HUES48 (cell line): ENCODE measurements around the gene ZNF783.
A peak's percentile ranks its signal among the peaks of the same experiment; 100 is the strongest.

Experiments
- H3K27ac ChIP-seq: one replicate; pipeline ENCODE4 v1.7.0; 2013; ENCODE audit warnings: low read depth, low read length, inconsistent platforms
- H3K27me3 ChIP-seq: 2 replicates; pipeline ENCODE4 v1.6.1; 2013; ENCODE audit warnings: mild to moderate bottlenecking, low read length; ENCODE audit not compliant: control insufficient read depth, insufficient read depth
- H3K36me3 ChIP-seq: 2 replicates; pipeline ENCODE4 v1.6.1; 2013; ENCODE audit warnings: low read length; ENCODE audit not compliant: control insufficient read depth, insufficient read depth
- H3K4me1 ChIP-seq: 2 replicates; pipeline ENCODE4 v1.6.1; 2013; ENCODE audit warnings: mild to moderate bottlenecking, low read length; ENCODE audit not compliant: control insufficient read depth, insufficient read depth
- H3K4me3 ChIP-seq: 2 replicates; pipeline ENCODE4 v1.5.1; 2013; ENCODE audit warnings: mild to moderate bottlenecking, low read depth, low read length
- H3K9ac ChIP-seq: 2 replicates; pipeline ENCODE4 v1.6.1; 2013; ENCODE audit warnings: mild to moderate bottlenecking, low read depth, low read length, moderate library complexity
- H3K9me3 ChIP-seq: 2 replicates; pipeline ENCODE4 v1.6.1; 2013; ENCODE audit warnings: low read length; ENCODE audit not compliant: control insufficient read depth, insufficient read depth

The ZNF783 gene

GRCh38 chr7:149261829-149262617, at the start of gene ZNF783:
Gene ZNF783, plus strand, starts transcription at chr7:149262196. Its CDS starts 138 bp downstream, at chr7:149262334.
- Histone ChIP-seq H3K36me3 (peaks cover 10% of the 10 kb centered on the region), H3K27me3 (peaks cover 7% of the 10 kb centered on the region), H3K27ac (peak within 1 kb of the TSS; percentile 33), H3K9me3 (no peaks in the 10 kb centered on the region), H3K9ac (peak within 1 kb of the TSS; percentile 82), H3K4me3 (peak within 1 kb of the TSS; percentile 78), H3K4me1 (no peaks in the 10 kb centered on the region)

- Histone ChIP-seq H3K27ac (no peak overlapping the region), H3K4me1 (peaks cover 3% of the 10 kb centered on the region; the same call in 1 of the 2 replicates), H3K27me3 (no peaks in the 10 kb centered on the region), H3K36me3 (peaks cover 98% of the 10 kb centered on the region), H3K9me3 (no peaks in the 10 kb centered on the region), H3K9ac (no peak overlapping the region), H3K4me3 (no peak overlapping the region)
Observed at GRCh38 chr7:149214020-149214720, 47.8 kb upstream of the ZNF783 start.

- H3K27ac ChIP-seq = no peak overlapping the region
- H3K4me1 ChIP-seq = no peaks in the 10 kb centered on the region
- no peak overlapping the region for H3K9ac ChIP-seq
- H3K27me3 ChIP-seq = no peaks in the 10 kb centered on the region
- no peak overlapping the region for H3K4me3 ChIP-seq
- peaks cover 94% of the 10 kb centered on the region for H3K36me3 ChIP-seq
- no peaks in the 10 kb centered on the region for H3K9me3 ChIP-seq
Observed at GRCh38 chr7:149216402-149216801, 45.6 kb upstream of the ZNF783 start.

GRCh38 chr7:149217570-149217969, 44.4 kb upstream of the ZNF783 start:
- no peak overlapping the region for H3K4me3 ChIP-seq
- H3K4me1 ChIP-seq = no peaks in the 10 kb centered on the region
- H3K9ac ChIP-seq = no peak overlapping the region
- peaks cover 88% of the 10 kb centered on the region for H3K36me3 ChIP-seq
- H3K9me3 ChIP-seq = no peaks in the 10 kb centered on the region
- H3K27me3 ChIP-seq = no peaks in the 10 kb centered on the region
- H3K27ac ChIP-seq = no peak overlapping the region

- no peaks in the 10 kb centered on the region for H3K9me3 ChIP-seq
- peaks cover 82% of the 10 kb centered on the region for H3K36me3 ChIP-seq
- H3K27ac ChIP-seq = peak overlapping the region; percentile 28
- no peaks in the 10 kb centered on the region for H3K4me1 ChIP-seq
- H3K9ac ChIP-seq = no peak overlapping the region
- no peaks in the 10 kb centered on the region for H3K27me3 ChIP-seq
- H3K4me3 ChIP-seq = no peak overlapping the region
Observed at GRCh38 chr7:149218469-149219420, 43.3 kb upstream of the ZNF783 start.

- Histone ChIP-seq H3K9me3 (no peaks in the 10 kb centered on the region), H3K27me3 (no peaks in the 10 kb centered on the region), H3K9ac (no peak overlapping the region), H3K4me1 (no peaks in the 10 kb centered on the region), H3K36me3 (peaks cover 79% of the 10 kb centered on the region), H3K4me3 (no peak overlapping the region), H3K27ac (no peak overlapping the region)
Observed at GRCh38 chr7:149220534-149220933, 41.5 kb upstream of the ZNF783 start.

- Histone ChIP-seq H3K36me3 (peaks cover 54% of the 10 kb centered on the region), H3K27me3 (no peaks in the 10 kb centered on the region), H3K27ac (no peak overlapping the region), H3K4me1 (no peaks in the 10 kb centered on the region), H3K9ac (no peak overlapping the region), H3K9me3 (no peaks in the 10 kb centered on the region), H3K4me3 (no peak overlapping the region)
Observed at GRCh38 chr7:149223176-149223575, 38.8 kb upstream of the ZNF783 start.

- Histone ChIP-seq H3K4me1 (no peaks in the 10 kb centered on the region), H3K9ac (no peak overlapping the region), H3K9me3 (no peaks in the 10 kb centered on the region), H3K4me3 (no peak overlapping the region), H3K27ac (no peak overlapping the region), H3K27me3 (no peaks in the 10 kb centered on the region), H3K36me3 (peaks cover 48% of the 10 kb centered on the region)
Observed at GRCh38 chr7:149223761-149224160, 38.2 kb upstream of the ZNF783 start.

- H3K4me1 ChIP-seq = no peaks in the 10 kb centered on the region
- no peak overlapping the region for H3K4me3 ChIP-seq
- no peak overlapping the region for H3K9ac ChIP-seq
- H3K27ac ChIP-seq = no peak overlapping the region
- H3K27me3 ChIP-seq = no peaks in the 10 kb centered on the region
- H3K36me3 ChIP-seq = peaks cover 43% of the 10 kb centered on the region
- no peaks in the 10 kb centered on the region for H3K9me3 ChIP-seq
Observed at GRCh38 chr7:149224352-149224751, 37.6 kb upstream of the ZNF783 start.

- no peaks in the 10 kb centered on the region for H3K4me1 ChIP-seq
- H3K36me3 ChIP-seq = peaks cover 39% of the 10 kb centered on the region
- no peak overlapping the region for H3K9ac ChIP-seq
- no peaks in the 10 kb centered on the region for H3K9me3 ChIP-seq
- no peaks in the 10 kb centered on the region for H3K27me3 ChIP-seq
- H3K27ac ChIP-seq = no peak overlapping the region
- no peak overlapping the region for H3K4me3 ChIP-seq
Observed at GRCh38 chr7:149225106-149225505, 36.9 kb upstream of the ZNF783 start.
